Measurements from ENCODE around the gene NXN. TPM values are rescaled to one million over a fixed set of nuclear protein-coding genes. Genes with fewer than 3 reads are reported as not detected.
"Not testable (repeated sequence)": the region's sequence is repeated elsewhere in the genome, so short reads cannot be mapped to it uniquely, and the experiment has no call there.

Gene NXN
- total RNA-seq, 5 donors from 2014 or later (not counting 1 experiment from before 2014, with no cell fraction given): 0.56 to 1.3 (median 0.96) TPM

DNA sequence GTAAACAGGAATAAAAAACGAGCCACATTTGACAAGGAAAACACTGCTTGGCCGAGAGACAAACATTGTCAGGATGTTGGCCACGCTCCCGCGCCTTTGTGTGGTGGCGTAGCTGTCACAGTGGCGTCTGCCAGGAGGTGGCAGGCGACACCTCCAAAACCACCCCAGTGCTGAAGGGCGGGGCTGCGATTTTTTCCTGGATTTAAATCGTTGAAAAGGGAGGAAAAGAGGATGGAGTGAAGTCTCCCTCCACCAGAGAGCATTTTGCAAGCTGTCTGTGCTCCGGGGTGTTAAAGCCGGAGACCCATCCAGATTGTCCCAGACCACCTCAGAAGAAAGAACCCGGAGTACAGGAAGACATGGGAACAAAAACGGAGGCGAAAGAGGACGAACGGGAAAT is 184.7 kb downstream of the NXN start:
- no peak overlapping the region for H3K4me3 ChIP-seq (ENCODE audit: control insufficient read depth in 1 of 2, extremely low read depth in 1 of 2, low read length in 1 of 2)
- peaks cover 6 to 26% of the 10 kb centered on the region in 2 donors for H3K36me3 ChIP-seq (ENCODE audit: control insufficient read depth in 2 of 2, extremely low read depth in 1 of 2, insufficient read depth in 1 of 2, low read length in 1 of 2)
- ATAC-seq (replicated peaks in 1 of 4): peak; percentile 61 to 83 (median 72)
- no peaks in the 10 kb centered on the region for H3K9me3 ChIP-seq
- Mint-ChIP-seq H3K27me3 (no peaks in the 10 kb centered on the region), H3K36me3 (peaks cover 14% of the 10 kb centered on the region), H3K4me1 (peaks cover 6 to 10% (median 6%) of the 10 kb centered on the region in 3 donors), H3K9me3 (no peaks in the 10 kb centered on the region), H3K27ac (no peak overlapping the region), H3K4me3 (no peak overlapping the region)
- ChIA-PET CTCF (interaction anchor here in 1 of 2 donors (0.7 to 3.1 kb wide), 2 partner anchors 42 to 186 kb away, joined by 4 to 19 read pairs; no protein-coding TSS in a partner anchor), POLR2A (no interaction called here)
- DNase-seq: peak in 27 of 35 experiments; percentile 8 to 63 (median 31)
- H3K4me1 ChIP-seq (ENCODE audit: control insufficient read depth in 1 of 2, extremely low read depth in 1 of 2, insufficient read depth in 2 of 2, low read length in 2 of 2): peaks cover 0 to 7% of the 10 kb centered on the region in 2 experiments
- H3K27me3 ChIP-seq (replicated peaks in 1 of 2; ENCODE audit: control insufficient read depth in 2 of 2, extremely low read depth in 1 of 2, insufficient read depth in 2 of 2, low read length in 1 of 2): no peaks in the 10 kb centered on the region
- WGBS (ENCODE audit: insufficient coverage): 33% methylated on average over 12 of the region's 18 CpGs
- no peak overlapping the region for H3K27ac ChIP-seq (ENCODE audit: low read length)

DNA sequence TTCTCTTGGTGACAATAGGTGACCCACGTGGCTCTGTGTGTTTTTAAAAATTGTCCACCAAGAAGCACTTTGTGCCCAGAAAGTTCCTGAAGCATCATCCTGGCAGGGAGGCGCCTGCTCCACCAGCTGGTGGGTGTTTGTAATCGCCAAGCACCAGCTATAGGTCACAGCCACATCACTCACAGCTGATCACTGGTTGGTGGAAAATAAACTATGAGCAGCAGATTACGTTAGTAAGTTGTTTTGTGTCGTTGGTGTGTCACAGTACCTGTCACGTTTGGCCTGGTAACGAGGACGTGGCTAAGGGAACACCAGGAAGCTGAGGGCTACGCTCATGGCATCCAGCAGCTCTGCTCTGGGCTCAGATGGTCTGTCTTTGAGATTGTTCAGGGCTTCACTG is 187.3 kb downstream of the NXN start:
- 84% methylated on average over 6 of the region's 9 CpGs for WGBS (ENCODE audit: insufficient coverage)
- CTCF ChIA-PET: no interaction called here

DNA sequence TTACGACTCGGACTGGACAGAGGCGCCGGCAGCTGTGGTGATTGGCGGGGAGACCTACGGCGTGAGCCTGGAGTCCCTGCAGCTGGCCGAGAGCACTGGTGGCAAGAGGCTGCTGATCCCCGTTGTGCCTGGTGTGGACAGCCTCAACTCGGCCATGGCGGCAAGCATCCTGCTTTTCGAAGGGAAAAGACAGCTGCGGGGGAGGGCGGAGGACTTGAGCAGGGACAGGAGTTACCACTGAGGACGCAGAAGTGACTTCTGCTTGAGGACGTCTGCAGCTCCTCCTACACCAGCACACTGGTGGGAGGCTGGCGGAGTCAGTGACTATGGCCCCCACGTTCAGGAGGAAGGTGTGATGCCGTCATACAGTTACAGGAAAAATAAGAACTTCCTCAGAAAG is 187.7 kb downstream of the NXN start:
- H3K9me3 Mint-ChIP-seq: no peaks in the 10 kb centered on the region
- ChIA-PET POLR2A (no interaction called here), CTCF (no interaction called here)
- peaks cover 27% of the 10 kb centered on the region for H3K36me3 Mint-ChIP-seq
- Histone ChIP-seq H3K4me1 (ENCODE audit: control insufficient read depth in 1 of 2, extremely low read depth in 1 of 2, insufficient read depth in 2 of 2, low read length in 2 of 2) (peaks cover 0 to 7% of the 10 kb centered on the region in 2 experiments), H3K27me3 (replicated peaks in 1 of 2; ENCODE audit: control insufficient read depth in 2 of 2, extremely low read depth in 1 of 2, insufficient read depth in 2 of 2, low read length in 1 of 2) (no peaks in the 10 kb centered on the region), H3K4me3 (ENCODE audit: control insufficient read depth in 1 of 2, extremely low read depth in 1 of 2, low read length in 1 of 2) (no peak overlapping the region), H3K9me3 (no peaks in the 10 kb centered on the region), H3K36me3 (ENCODE audit: control insufficient read depth in 2 of 2, extremely low read depth in 1 of 2, insufficient read depth in 1 of 2, low read length in 1 of 2) (peaks cover 19 to 48% of the 10 kb centered on the region in 2 donors), H3K27ac (ENCODE audit: low read length) (no peak overlapping the region)
- H3K4me1 Mint-ChIP-seq: peaks cover 6 to 13% (median 6%) of the 10 kb centered on the region in 3 donors
- no peak for ATAC-seq (replicated peaks in 1 of 4)
- no peaks in the 10 kb centered on the region for H3K27me3 Mint-ChIP-seq
- 94% methylated on average over 17 of the region's 19 CpGs for WGBS (ENCODE audit: insufficient coverage)
- no peak overlapping the region for H3K27ac Mint-ChIP-seq
- no peak for DNase-seq
- H3K4me3 Mint-ChIP-seq: no peak overlapping the region

More for the DNA sequence above, 187.3 kb downstream of the NXN start:
- Histone ChIP-seq H3K9me3 (no peaks in the 10 kb centered on the region), H3K27ac (ENCODE audit: low read length) (no peak overlapping the region), H3K36me3 (ENCODE audit: control insufficient read depth in 2 of 2, extremely low read depth in 1 of 2, insufficient read depth in 1 of 2, low read length in 1 of 2) (peaks cover 16 to 48% of the 10 kb centered on the region in 2 donors), H3K4me1 (ENCODE audit: control insufficient read depth in 1 of 2, extremely low read depth in 1 of 2, insufficient read depth in 2 of 2, low read length in 2 of 2) (peaks cover 0 to 7% of the 10 kb centered on the region in 2 experiments), H3K27me3 (replicated peaks in 1 of 2; ENCODE audit: control insufficient read depth in 2 of 2, extremely low read depth in 1 of 2, insufficient read depth in 2 of 2, low read length in 1 of 2) (no peaks in the 10 kb centered on the region), H3K4me3 (ENCODE audit: control insufficient read depth in 1 of 2, extremely low read depth in 1 of 2, low read length in 1 of 2) (no peak overlapping the region)
- Mint-ChIP-seq H3K4me1 (peaks cover 6 to 11% (median 6%) of the 10 kb centered on the region in 3 donors), H3K4me3 (no peak overlapping the region), H3K9me3 (no peaks in the 10 kb centered on the region), H3K27me3 (no peaks in the 10 kb centered on the region), H3K36me3 (peaks cover 25% of the 10 kb centered on the region), H3K27ac (no peak overlapping the region)
- POLR2A ChIA-PET: no interaction called here
- no peak for DNase-seq
- no peak for ATAC-seq (replicated peaks in 1 of 4)

DNA sequence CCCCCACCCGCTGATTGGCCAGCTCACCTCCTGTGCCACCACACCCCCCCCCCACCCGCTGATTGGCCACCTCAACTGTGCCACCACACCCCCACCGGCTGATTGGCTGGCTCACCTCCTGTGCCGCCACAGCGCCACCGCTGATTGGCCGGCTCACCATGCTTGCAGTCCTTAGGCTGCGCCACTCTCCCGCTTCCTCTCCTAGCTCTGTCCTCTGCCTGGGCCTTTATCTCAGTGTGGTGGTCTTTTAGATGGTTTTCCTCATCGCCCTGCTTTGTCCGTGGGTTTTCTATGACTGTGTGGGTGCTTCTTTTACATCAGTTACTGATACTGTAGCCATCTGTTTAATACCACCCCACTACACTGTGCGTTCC is 188.7 kb downstream of the NXN start:
- DNase-seq; H3K4me3 ChIP-seq (ENCODE audit: control insufficient read depth in 1 of 2, extremely low read depth in 1 of 2, low read length in 1 of 2); H3K27ac Mint-ChIP-seq; ATAC-seq (replicated peaks in 1 of 4); H3K4me1 ChIP-seq (ENCODE audit: control insufficient read depth in 1 of 2, extremely low read depth in 1 of 2, insufficient read depth in 2 of 2, low read length in 2 of 2); H3K4me3 Mint-ChIP-seq; H3K27me3 ChIP-seq (replicated peaks in 1 of 2; ENCODE audit: control insufficient read depth in 2 of 2, extremely low read depth in 1 of 2, insufficient read depth in 2 of 2, low read length in 1 of 2); H3K9me3 ChIP-seq; H3K27ac ChIP-seq (ENCODE audit: low read length); H3K9me3 Mint-ChIP-seq; H3K27me3 Mint-ChIP-seq; CTCF ChIA-PET: not testable (repeated sequence)
- H3K36me3 ChIP-seq (ENCODE audit: control insufficient read depth in 2 of 2, extremely low read depth in 1 of 2, insufficient read depth in 1 of 2, low read length in 1 of 2): peaks cover 20 to 50% of the 10 kb centered on the region in 2 donors
- Mint-ChIP-seq H3K4me1 (peaks cover 6 to 13% (median 6%) of the 10 kb centered on the region in 3 donors), H3K36me3 (peaks cover 30% of the 10 kb centered on the region)
- WGBS (ENCODE audit: insufficient coverage): no CpG with 5 or more reads among the region's 12 CpGs
- POLR2A ChIA-PET: interaction anchor here in 1 of 2 donors (0.5 kb wide), 1 partner anchor 667 kb away, joined by 4 read pairs; no protein-coding TSS in a partner anchor

DNA sequence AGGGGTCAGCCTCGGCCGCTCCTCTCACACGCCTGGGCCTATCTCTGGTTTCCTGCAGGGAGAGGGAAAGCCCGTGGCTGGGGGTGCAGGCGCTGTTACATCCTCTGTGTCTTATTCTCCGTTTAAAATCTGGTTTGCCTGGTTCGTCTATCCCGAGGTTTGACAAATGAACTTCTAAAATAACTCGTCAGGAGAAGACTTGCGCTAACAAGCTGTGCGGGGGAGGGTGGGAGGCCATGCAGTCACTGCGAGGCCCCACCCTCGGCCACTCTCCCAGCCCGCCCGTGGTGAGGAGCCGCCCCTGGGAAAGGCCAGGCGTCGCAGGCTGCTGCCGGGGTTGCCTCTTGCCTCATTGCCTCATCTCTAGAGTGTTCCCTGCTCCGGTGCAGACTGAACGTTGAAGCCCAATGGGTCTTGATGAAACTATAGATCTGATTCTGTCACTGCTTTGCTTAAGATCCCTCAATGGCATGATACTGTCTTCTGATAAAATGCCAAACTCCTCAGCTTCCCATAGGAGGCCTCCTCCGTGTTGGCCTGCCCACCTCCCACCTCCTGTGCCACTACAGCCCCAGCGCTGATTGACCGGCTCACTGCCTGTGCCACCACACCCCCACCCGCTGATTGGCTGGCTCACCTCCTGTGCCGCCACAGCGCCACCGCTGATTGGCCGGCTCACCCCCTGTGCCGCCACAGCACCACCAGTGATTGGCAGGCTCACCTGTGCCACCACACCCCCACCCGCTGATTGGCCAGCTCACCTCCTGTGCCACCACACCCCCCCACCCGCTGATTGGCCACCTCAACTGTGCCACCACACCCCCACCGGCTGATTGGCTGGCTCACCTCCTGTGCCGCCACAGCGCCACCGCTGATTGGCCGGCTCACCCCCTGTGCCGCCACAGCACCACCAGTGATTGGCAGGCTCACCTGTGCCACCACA is 189.4 kb downstream of the NXN start:
- CTCF ChIA-PET; H3K27ac ChIP-seq (ENCODE audit: low read length); H3K4me3 Mint-ChIP-seq; ATAC-seq (replicated peaks in 1 of 4); DNase-seq; H3K4me1 ChIP-seq (ENCODE audit: control insufficient read depth in 1 of 2, extremely low read depth in 1 of 2, insufficient read depth in 2 of 2, low read length in 2 of 2); H3K4me3 ChIP-seq (ENCODE audit: control insufficient read depth in 1 of 2, extremely low read depth in 1 of 2, low read length in 1 of 2); H3K9me3 ChIP-seq; H3K27ac Mint-ChIP-seq; POLR2A ChIA-PET; H3K4me1 Mint-ChIP-seq; H3K9me3 Mint-ChIP-seq; H3K27me3 Mint-ChIP-seq; H3K27me3 ChIP-seq (replicated peaks in 1 of 2; ENCODE audit: control insufficient read depth in 2 of 2, extremely low read depth in 1 of 2, insufficient read depth in 2 of 2, low read length in 1 of 2): not testable (repeated sequence)
- H3K36me3 Mint-ChIP-seq: peaks cover 30% of the 10 kb centered on the region
- 94% methylated on average over 22 of the region's 38 CpGs for WGBS (ENCODE audit: insufficient coverage)
- H3K36me3 ChIP-seq (ENCODE audit: control insufficient read depth in 2 of 2, extremely low read depth in 1 of 2, insufficient read depth in 1 of 2, low read length in 1 of 2): peaks cover 20 to 53% of the 10 kb centered on the region in 2 donors

DNA sequence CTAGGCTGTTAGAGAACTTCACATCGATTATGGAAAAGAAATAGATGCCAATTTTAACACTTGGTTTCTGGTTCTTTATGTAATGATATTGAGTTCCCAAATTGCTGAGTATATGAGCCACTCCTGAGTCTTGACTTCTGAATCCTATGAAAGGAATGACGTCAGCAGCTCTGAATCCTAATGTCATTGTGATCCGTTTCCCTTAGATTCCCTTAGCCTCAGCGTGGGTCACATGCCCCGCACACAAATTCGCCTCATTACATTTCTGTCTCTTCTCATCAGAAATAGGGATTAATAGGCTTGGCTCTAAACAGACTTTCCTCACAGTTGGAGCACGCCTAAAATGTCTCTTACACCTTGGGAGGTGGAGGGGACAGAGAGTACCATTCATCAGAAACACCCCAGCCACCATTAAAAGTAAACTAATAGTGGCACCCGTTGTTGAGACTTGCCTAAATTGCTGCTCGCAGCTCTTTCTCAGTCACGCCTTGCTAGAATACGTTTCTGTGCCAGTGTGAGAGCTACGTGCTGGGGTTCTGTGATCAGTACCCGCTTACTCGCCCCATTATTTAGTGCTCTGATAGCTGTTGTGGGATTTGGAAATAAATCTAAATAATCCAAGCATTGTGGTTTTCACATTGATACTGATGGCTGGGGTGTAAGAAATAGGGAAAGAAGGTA is 190.3 kb downstream of the NXN start:
- peaks cover 30% of the 10 kb centered on the region for H3K36me3 Mint-ChIP-seq
- no peak for DNase-seq

More for the DNA sequence above, 190.3 kb downstream of the NXN start:
- H3K4me3 ChIP-seq (ENCODE audit: control insufficient read depth in 1 of 2, extremely low read depth in 1 of 2, low read length in 1 of 2): no peak overlapping the region
- Mint-ChIP-seq H3K9me3 (no peaks in the 10 kb centered on the region), H3K4me3 (no peak overlapping the region), H3K27ac (no peak overlapping the region), H3K4me1 (peaks cover 3 to 8% (median 5%) of the 10 kb centered on the region in 3 donors), H3K27me3 (no peaks in the 10 kb centered on the region)
- peaks cover 0 to 3% of the 10 kb centered on the region in 2 experiments for H3K4me1 ChIP-seq (ENCODE audit: control insufficient read depth in 1 of 2, extremely low read depth in 1 of 2, insufficient read depth in 2 of 2, low read length in 2 of 2)
- no peak for ATAC-seq (replicated peaks in 1 of 4)
- H3K27ac ChIP-seq (ENCODE audit: low read length): no peak overlapping the region
- H3K36me3 ChIP-seq (ENCODE audit: control insufficient read depth in 2 of 2, extremely low read depth in 1 of 2, insufficient read depth in 1 of 2, low read length in 1 of 2): peaks cover 20 to 57% of the 10 kb centered on the region in 2 donors
- POLR2A ChIA-PET: no interaction called here
- H3K9me3 ChIP-seq: no peaks in the 10 kb centered on the region
- no peaks in the 10 kb centered on the region for H3K27me3 ChIP-seq (replicated peaks in 1 of 2; ENCODE audit: control insufficient read depth in 2 of 2, extremely low read depth in 1 of 2, insufficient read depth in 2 of 2, low read length in 1 of 2)
- CTCF ChIA-PET: no interaction called here
- 96% methylated on average over 8 of the region's 14 CpGs for WGBS (ENCODE audit: insufficient coverage)

All from T-cell (primary cell).